CD4-positive, alpha-beta memory T cell (primary cell): ENCODE measurements around the gene NUP210. TPM values are rescaled to one million over a fixed set of nuclear protein-coding genes. Genes with fewer than 3 reads are reported as not detected.

Experiments
- CTCF ChIA-PET: fragments of 350-600 bp; sonication (Branson Sonifier 250); formaldehyde crosslinking; loops from one replicate; lab custom pipeline; 2021; ENCODE audit warnings: inconsistent platforms; ENCODE audit not compliant: partially characterized antibody; lab: Charles Lee
- POLR2A ChIA-PET: fragments of 350-600 bp; sonication (Branson Sonifier 250); formaldehyde crosslinking; loops from one replicate; lab custom pipeline; 2021; ENCODE audit not compliant: partially characterized antibody; lab: Charles Lee
- DNase-seq, 5 donors: peaks; one replicate each; pipeline versions ENCODE4 v3.0.0 to v3.0.0-alpha.2; 2020 to 2022; ENCODE audit warnings: mixed read lengths in 1 of 5
- H3K27ac ChIP-seq: one replicate; pipeline ENCODE4 v1.7.0; 2013; ENCODE audit warnings: low read depth, low read length
- H3K27me3 ChIP-seq: 2 replicates; pipeline ENCODE4 v1.7.0; 2013; ENCODE audit warnings: mild to moderate bottlenecking, low read length, moderate library complexity; ENCODE audit not compliant: insufficient read depth
- H3K36me3 ChIP-seq: 2 replicates; pipeline ENCODE4 v1.7.0; 2013; ENCODE audit warnings: mild to moderate bottlenecking, low read length, moderate library complexity; ENCODE audit not compliant: insufficient read depth
- H3K4me1 ChIP-seq: 2 replicates; pipeline ENCODE4 v1.7.0; 2013; ENCODE audit warnings: mild to moderate bottlenecking, low read length, moderate library complexity; ENCODE audit not compliant: insufficient read depth
- H3K4me3 ChIP-seq, 2 donors: one replicate each; pipeline ENCODE4 v1.7.0; 2013; ENCODE audit warnings: low read length in 2 of 2, mild to moderate bottlenecking in 1 of 2
- H3K9me3 ChIP-seq, 2 donors: one replicate each; pipeline ENCODE4 v1.7.0; 2013; ENCODE audit warnings: low read length in 2 of 2, control low read depth in 1 of 2; ENCODE audit not compliant: control insufficient read depth in 1 of 2
- H3K27ac Mint-ChIP-seq, 7 donors: one replicate each; pipeline ENCODE4 v1.8.0; 2020 to 2021; ENCODE audit warnings: mixed read lengths in 7 of 7, mild to moderate bottlenecking in 6 of 7, inconsistent platforms in 3 of 7, moderate library complexity in 3 of 7
- H3K27me3 Mint-ChIP-seq, 2 donors: one replicate each; pipeline ENCODE4 v1.8.0; 2020 to 2021; ENCODE audit warnings: mixed read lengths in 2 of 2
- H3K36me3 Mint-ChIP-seq, 2 donors: one replicate each; pipeline ENCODE4 v1.8.0; 2020 to 2021; ENCODE audit warnings: mixed read lengths in 2 of 2, inconsistent platforms in 1 of 2, mild to moderate bottlenecking in 1 of 2
- H3K4me1 Mint-ChIP-seq, 4 donors: one replicate each; pipeline ENCODE4 v1.8.0; 2020 to 2021; ENCODE audit warnings: mixed read lengths in 4 of 4, mild to moderate bottlenecking in 1 of 4
- H3K4me3 Mint-ChIP-seq, 8 donors: one replicate each; pipeline ENCODE4 v1.8.0; 2020 to 2021; ENCODE audit warnings: mixed read lengths in 8 of 8, mild to moderate bottlenecking in 7 of 8, moderate library complexity in 6 of 8, inconsistent platforms in 3 of 8
- H3K9me3 Mint-ChIP-seq, 8 donors: one replicate each; pipeline ENCODE4 v1.8.0; 2020 to 2021; ENCODE audit warnings: mixed read lengths in 8 of 8, mild to moderate bottlenecking in 5 of 8, inconsistent platforms in 3 of 8, moderate library complexity in 1 of 8
- intact Hi-C: fragments of 100-400 bp; cut with micrococcal nuclease; formaldehyde crosslinking; loops from one replicate; pipeline ENCODE4 v1.15.1; 2023
- polyA plus RNA-seq, 2 donors: library from polyadenylated mRNA; unstranded; fragments of 300-500 nt; fragmentation: Illumina TruSeq; gene quantifications; one replicate each; pipeline ENCODE4 v1.2.3, GENCODE V29; 2021
- total RNA-seq, 2 experiments: library from RNA; stranded (reverse); gene quantifications; one replicate each; pipeline ENCODE4 v1.2.3, GENCODE V29; 2021

Gene NUP210
- total and polyA plus RNA-seq, 4 experiments from 2014 or later, result 20.5 to 149 (median 110) TPM

GRCh38 chr3:13319564-13320220 lies 100.4 kb downstream of the NUP210 start:
- Mint-ChIP-seq H3K27ac (no peak overlapping the region), H3K4me1 (peaks cover 0 to 3% (median 0%) of the 10 kb centered on the region in 4 donors), H3K36me3 (peaks cover 43 to 85% of the 10 kb centered on the region in 2 donors), H3K9me3 (peaks cover 0 to 2% (median 0%) of the 10 kb centered on the region in 8 donors), H3K4me3 (no peak overlapping the region), H3K27me3 (no peaks in the 10 kb centered on the region)
- CTCF ChIA-PET, result no interaction called here
- no peak for DNase-seq
- no peaks in the 10 kb centered on the region for H3K9me3 ChIP-seq
- peaks cover 91% of the 10 kb centered on the region for H3K36me3 ChIP-seq
- H3K4me3 ChIP-seq, result no peak overlapping the region
- intact Hi-C loops, result no loop called here
- H3K27me3 ChIP-seq, result no peaks in the 10 kb centered on the region
- H3K4me1 ChIP-seq, result no peaks in the 10 kb centered on the region
- POLR2A ChIA-PET, result interaction anchor here (0.7 kb wide), 1 partner anchor 446 kb away, joined by 3 read pairs; no protein-coding TSS in a partner anchor
- H3K27ac ChIP-seq, result no peak overlapping the region

GRCh38 chr3:13318626-13319470 lies 101.3 kb downstream of the NUP210 start:
- H3K27ac ChIP-seq, result no peak overlapping the region
- H3K4me3 Mint-ChIP-seq, result peak overlapping the region in 1 of 8 donors; percentile 27
- peaks cover 0 to 3% (median 0%) of the 10 kb centered on the region in 4 donors for H3K4me1 Mint-ChIP-seq
- H3K36me3 ChIP-seq, result peaks cover 91% of the 10 kb centered on the region
- intact Hi-C loops, result no loop called here
- no peaks in the 10 kb centered on the region for H3K4me1 ChIP-seq
- peak overlapping the region in 2 of 7 donors; percentile 43 to 63 for H3K27ac Mint-ChIP-seq
- H3K9me3 ChIP-seq, result no peaks in the 10 kb centered on the region
- H3K4me3 ChIP-seq, result no peak overlapping the region
- peaks cover 0 to 2% (median 0%) of the 10 kb centered on the region in 8 donors for H3K9me3 Mint-ChIP-seq
- H3K27me3 Mint-ChIP-seq, result no peaks in the 10 kb centered on the region
- DNase-seq, result no peak
- ChIA-PET CTCF (interaction anchor here (0.9 kb wide), 1 partner anchor 134 kb away, joined by 3 read pairs; no protein-coding TSS in a partner anchor), POLR2A (no interaction called here)
- H3K27me3 ChIP-seq, result no peaks in the 10 kb centered on the region
- peaks cover 45 to 83% of the 10 kb centered on the region in 2 donors for H3K36me3 Mint-ChIP-seq

GRCh38 chr3:13317596-13318320 lies 102.4 kb downstream of the NUP210 start:
- no peak for DNase-seq
- H3K4me1 Mint-ChIP-seq, result peaks cover 0 to 3% (median 0%) of the 10 kb centered on the region in 4 donors
- intact Hi-C loops, result no loop called here
- POLR2A ChIA-PET, result no interaction called here
- Histone ChIP-seq H3K27me3 (no peaks in the 10 kb centered on the region), H3K36me3 (peaks cover 83% of the 10 kb centered on the region), H3K9me3 (no peaks in the 10 kb centered on the region), H3K4me3 (no peak overlapping the region), H3K27ac (no peak overlapping the region), H3K4me1 (no peaks in the 10 kb centered on the region)
- H3K36me3 Mint-ChIP-seq, result peaks cover 41 to 78% of the 10 kb centered on the region in 2 donors
- CTCF ChIA-PET, result interaction anchor here (0.8 to 0.9 kb wide), 2 partner anchors 24 to 136 kb away, joined by 3 read pairs; no protein-coding TSS in a partner anchor
- no peaks in the 10 kb centered on the region for H3K27me3 Mint-ChIP-seq
- peaks cover 0 to 2% (median 0%) of the 10 kb centered on the region in 8 donors for H3K9me3 Mint-ChIP-seq
- H3K27ac Mint-ChIP-seq, result peak overlapping the region in 3 of 7 donors; percentile 64 to 82 (median 67)
- H3K4me3 Mint-ChIP-seq, result no peak overlapping the region

GRCh38 chr3:13316603-13317002 lies 103.5 kb downstream of the NUP210 start:
- Mint-ChIP-seq H3K36me3 (peaks cover 37 to 66% of the 10 kb centered on the region in 2 donors), H3K4me1 (peaks cover 0 to 3% (median 0%) of the 10 kb centered on the region in 4 donors), H3K4me3 (no peak overlapping the region), H3K27me3 (no peaks in the 10 kb centered on the region), H3K9me3 (peaks cover 0 to 2% (median 0%) of the 10 kb centered on the region in 8 donors), H3K27ac (no peak overlapping the region)
- no peaks in the 10 kb centered on the region for H3K27me3 ChIP-seq
- no peak overlapping the region for H3K4me3 ChIP-seq
- no peaks in the 10 kb centered on the region for H3K4me1 ChIP-seq
- intact Hi-C loops, result no loop called here
- H3K36me3 ChIP-seq, result peaks cover 71% of the 10 kb centered on the region
- DNase-seq, result no peak
- no peak overlapping the region for H3K27ac ChIP-seq
- CTCF ChIA-PET, result no interaction called here
- no peaks in the 10 kb centered on the region for H3K9me3 ChIP-seq
- POLR2A ChIA-PET, result interaction anchor here (1.3 kb wide), 1 partner anchor 10 kb away, joined by 4 read pairs; no protein-coding TSS in a partner anchor

GRCh38 chr3:13314877-13315276 lies 105.2 kb downstream of the NUP210 start:
- POLR2A ChIA-PET, result no interaction called here
- no peak for DNase-seq
- no peaks in the 10 kb centered on the region for H3K27me3 Mint-ChIP-seq
- no peak overlapping the region for H3K4me3 Mint-ChIP-seq
- H3K36me3 Mint-ChIP-seq, result peaks cover 36 to 57% of the 10 kb centered on the region in 2 donors
- peak overlapping the region in 1 of 7 donors; percentile 24 for H3K27ac Mint-ChIP-seq
- Histone ChIP-seq H3K4me3 (no peak overlapping the region), H3K9me3 (no peaks in the 10 kb centered on the region), H3K27me3 (no peaks in the 10 kb centered on the region), H3K27ac (no peak overlapping the region), H3K36me3 (peaks cover 58% of the 10 kb centered on the region), H3K4me1 (no peaks in the 10 kb centered on the region)
- peaks cover 0 to 3% (median 0%) of the 10 kb centered on the region in 4 donors for H3K4me1 Mint-ChIP-seq
- no peaks in the 10 kb centered on the region for H3K9me3 Mint-ChIP-seq
- CTCF ChIA-PET, result no interaction called here
- intact Hi-C loops, result no loop called here

GRCh38 chr3:13313813-13314212 lies 106.3 kb downstream of the NUP210 start:
- Histone ChIP-seq H3K36me3 (peaks cover 47% of the 10 kb centered on the region), H3K27me3 (no peaks in the 10 kb centered on the region), H3K27ac (no peak overlapping the region), H3K9me3 (no peaks in the 10 kb centered on the region), H3K4me1 (no peaks in the 10 kb centered on the region), H3K4me3 (no peak overlapping the region)
- H3K36me3 Mint-ChIP-seq, result peaks cover 29 to 46% of the 10 kb centered on the region in 2 donors
- H3K27me3 Mint-ChIP-seq, result no peaks in the 10 kb centered on the region
- intact Hi-C loops, result no loop called here
- DNase-seq, result no peak
- CTCF ChIA-PET, result no interaction called here
- H3K27ac Mint-ChIP-seq, result no peak overlapping the region
- peaks cover 0 to 3% (median 0%) of the 10 kb centered on the region in 4 donors for H3K4me1 Mint-ChIP-seq
- POLR2A ChIA-PET, result no interaction called here
- no peak overlapping the region for H3K4me3 Mint-ChIP-seq
- H3K9me3 Mint-ChIP-seq, result no peaks in the 10 kb centered on the region
